Stimulated activated CD8-positive, alpha-beta memory T cell treated with anti-CD3 and anti-CD28 coated beads, Interleukin-7, amount 100 ng/mL, for 4 hours (primary cell): ENCODE measurements around the gene ETS1.

Experiments used
- DNase-seq, 2 donors: peaks; one replicate each; pipeline ENCODE4 v3.0.0-alpha.2; 2020; ENCODE audit warnings: low read depth in 2 of 2

ETS1 gene

DNA sequence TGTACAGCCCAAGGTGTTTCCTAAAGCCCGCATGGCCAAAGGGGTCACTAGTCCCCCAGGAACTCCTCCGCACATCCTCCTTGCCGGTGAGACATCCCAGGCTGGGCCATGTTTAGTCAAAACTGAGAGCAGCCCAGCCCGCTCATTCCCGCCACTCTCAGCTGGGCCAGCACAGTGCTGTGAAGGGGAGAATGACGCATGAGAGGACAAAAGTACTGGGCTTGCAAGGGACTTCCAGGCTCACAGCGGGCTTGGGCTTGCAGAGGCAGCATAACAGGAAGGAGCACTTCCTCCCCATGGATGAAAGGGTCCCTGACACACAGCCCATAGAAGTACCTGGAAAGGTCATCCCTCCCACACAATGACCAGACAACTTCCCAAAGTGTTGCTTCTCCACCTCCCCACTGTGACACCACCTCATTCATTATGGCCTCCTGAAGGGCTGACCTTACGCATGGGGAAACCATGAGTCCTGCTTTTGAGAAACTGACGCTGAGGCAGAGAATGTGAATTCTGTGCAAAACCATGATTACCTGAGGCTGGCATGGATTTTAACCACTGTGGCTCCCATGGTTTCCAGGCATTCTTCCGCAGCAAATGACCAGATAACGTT lies 19.1 kb downstream of the ETS1 start:
- DNase-seq, result no peak

DNA sequence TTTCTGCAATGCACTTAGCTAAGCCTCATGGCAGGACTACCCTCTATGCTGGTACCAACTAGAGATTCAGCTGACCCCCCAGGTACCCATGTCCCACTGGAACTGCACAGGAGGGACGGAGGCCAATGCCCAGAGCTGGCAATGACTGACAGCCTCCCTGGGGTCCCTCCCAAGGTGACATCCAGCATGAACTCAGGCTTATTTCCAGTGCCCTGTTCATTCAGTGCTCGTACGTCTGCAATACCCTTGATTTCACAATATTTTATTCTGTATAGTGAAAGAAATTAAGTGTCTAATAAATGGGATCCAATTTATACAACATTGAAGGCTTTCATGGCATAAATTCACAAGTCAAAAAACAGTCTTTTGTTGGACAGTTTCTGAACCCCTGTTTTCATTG lies 20.2 kb downstream of the ETS1 start:
- DNase-seq, result no peak

DNA sequence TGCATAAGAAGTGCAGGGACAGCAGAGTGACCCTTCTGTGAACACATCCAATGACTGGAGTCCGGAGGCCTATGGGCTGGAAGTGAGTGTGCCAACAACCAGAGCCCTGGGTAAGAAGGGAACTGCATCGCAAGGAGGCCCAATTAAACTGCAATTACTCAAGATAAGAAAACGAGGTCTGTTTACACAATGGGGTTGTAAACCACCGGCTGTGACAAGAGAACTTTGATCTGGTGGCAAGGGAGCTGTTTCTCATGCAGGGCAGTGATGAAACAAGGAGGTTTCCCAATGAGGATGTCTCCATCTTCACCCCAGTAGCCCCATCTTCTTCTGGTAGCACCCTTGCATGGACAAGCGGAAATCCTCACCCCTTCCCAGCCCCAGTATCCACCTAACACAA lies 21.5 kb downstream of the ETS1 start:
- no peak for DNase-seq

DNA sequence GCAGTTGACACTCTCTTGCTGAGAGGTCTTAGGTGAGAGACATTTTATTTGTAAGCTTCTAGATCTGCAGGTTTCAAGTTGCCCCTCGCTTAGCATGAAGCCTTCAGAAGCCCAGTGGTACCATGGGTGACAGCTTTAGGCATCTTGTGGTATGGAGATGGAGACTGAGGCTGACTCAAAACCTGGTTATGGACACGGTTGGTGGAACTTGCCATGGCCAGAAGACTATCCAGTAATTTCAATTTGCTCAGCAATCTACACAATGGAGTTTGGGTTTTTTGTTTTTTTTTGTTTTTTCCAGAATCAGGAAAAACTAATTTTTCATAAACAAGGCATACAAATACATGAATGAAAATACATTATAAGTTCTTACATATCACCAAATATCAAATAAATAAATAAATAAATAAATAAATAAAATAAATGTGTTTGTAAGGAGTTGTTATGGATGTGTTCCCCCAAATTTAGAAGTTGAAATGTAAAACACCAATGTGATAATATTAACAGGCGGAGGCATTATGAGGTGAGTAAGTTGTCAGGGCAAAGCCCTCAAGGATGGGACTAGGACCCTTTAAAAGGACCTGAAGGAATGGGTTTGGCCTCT lies 22.6 kb downstream of the ETS1 start:
- no peak for DNase-seq

DNA sequence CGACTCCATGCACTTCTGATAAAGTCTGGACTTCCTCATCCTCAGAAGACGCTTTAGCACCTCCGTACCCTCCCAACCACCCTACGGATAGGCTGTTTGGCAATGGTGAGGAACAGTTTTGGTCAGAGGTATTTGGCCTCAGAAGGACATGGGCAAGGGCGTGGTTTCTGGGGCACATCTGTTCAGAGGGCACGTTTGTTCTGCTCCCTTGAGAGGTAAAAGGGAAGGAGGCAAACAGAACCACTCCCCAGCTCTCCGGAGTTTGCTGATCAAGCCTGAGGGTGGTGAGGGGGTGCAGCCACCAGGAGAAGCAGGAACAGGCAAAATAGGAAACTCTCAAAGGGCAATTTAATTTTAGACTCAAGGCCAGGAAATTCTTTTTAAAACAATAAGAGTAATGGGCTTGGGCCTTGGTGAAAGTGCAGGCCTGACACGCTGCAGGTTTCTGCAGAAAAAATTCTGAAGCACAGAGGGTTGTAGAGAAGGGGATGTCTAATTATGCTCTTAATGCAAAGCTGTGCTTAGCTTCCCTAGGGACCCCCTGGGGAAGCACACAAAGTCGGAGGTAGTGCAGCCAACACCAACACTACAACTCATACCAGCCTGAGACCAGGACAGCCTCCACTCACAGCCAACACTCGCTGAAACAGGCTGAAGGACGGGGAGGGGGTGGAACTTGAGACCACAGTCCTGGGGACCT lies 23.3 kb downstream of the ETS1 start:
- DNase-seq, result no peak

DNA sequence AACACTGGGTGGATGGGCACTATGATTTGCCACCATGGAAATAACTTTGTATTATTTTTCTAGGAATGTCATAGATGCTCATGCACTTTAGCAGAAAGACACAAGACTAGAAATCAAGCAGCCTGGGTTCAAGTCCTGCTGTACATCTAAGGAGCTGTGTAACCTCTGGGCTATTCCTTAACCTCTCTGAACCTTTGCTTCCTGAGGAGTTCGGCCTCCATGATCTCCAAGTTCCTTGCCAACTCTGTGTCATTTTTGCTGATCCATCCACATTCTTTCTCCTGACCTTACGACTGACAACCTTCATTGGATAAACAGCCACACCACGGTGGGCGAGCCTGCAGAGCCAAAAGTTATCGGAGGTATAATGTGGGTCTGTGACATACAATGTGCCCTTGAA lies 24.1 kb downstream of the ETS1 start:
- no peak for DNase-seq

DNA sequence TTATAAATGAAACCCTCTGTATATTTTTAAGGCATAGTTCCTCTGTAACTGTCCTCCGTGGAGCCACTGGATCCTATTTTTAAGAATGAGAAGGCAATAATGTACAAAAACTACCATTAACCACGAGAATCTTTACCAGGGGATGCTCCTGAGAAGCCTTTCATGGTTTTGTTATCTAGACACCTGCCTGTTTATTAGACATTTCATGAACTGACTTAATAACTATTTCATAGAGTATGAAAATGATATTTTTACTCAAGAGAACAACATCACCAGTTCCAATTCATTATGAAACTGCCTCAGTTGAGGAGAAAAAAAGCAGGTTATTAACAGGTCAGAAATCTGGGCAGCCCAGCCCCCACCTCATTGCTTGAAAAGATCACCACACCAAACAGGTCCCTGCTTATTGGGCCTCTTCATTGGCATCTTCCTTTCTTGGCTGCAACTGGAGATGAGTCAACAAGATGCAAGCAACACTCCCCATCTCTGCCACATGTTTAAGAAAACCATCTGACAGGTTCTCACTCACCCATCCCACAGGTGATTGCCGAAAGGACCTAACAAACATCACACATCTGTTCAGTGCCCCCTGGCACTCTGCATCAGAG lies 27.8 kb downstream of the ETS1 start:
- DNase-seq, result no peak

DNA sequence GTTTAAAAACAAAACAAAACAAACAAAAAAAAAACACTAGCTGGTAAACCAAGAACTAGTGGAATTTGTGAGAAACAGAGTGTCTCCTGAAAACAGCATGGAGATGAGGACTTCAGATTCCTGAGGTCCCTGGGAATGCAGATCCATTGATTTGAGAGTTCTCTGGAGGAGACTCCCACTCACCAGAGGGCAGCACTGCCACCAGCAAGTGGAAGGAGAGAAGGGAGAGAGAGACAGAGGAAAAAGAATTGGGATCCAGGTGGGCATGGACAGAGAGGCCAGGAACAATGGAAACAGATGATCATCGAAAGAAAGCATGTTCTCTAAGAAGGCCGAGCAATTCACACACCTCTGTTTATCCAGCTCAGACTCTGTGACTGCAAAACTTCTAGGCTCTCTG lies 31.8 kb downstream of the ETS1 start:
- DNase-seq, result no peak

DNA sequence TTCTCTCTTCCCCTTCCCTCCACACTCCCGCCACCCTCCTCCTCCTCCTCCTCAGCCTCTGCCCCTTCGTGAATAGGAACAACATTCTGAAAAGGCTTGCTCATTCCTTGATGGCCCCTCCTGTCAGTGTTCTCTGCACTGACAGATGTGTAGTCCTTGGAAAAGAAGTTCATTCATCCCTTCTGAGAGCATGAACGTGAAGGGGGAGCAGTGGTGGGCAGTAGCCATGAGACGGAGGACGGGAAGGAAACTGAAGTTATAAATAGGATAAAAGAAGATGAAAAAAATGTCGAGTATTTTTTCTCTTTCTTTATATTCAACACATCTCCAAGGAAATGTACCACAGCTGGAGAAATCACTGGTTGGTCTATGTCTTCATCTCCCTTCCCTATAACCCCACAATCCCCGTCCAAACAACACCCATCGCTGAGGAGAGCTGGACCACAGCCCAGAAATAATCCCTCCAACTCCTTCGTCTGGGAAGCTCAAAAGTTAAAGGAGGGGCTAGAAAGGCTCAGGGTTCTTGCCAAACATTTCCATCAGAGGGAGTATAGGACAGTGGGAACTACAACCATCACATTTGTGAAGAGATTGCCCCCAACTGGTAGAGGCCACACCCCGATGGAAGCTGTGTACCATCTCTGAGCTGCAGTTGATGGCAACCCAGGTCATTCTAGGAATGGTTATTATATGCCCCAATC lies 33.5 kb downstream of the ETS1 start:
- no peak for DNase-seq

DNA sequence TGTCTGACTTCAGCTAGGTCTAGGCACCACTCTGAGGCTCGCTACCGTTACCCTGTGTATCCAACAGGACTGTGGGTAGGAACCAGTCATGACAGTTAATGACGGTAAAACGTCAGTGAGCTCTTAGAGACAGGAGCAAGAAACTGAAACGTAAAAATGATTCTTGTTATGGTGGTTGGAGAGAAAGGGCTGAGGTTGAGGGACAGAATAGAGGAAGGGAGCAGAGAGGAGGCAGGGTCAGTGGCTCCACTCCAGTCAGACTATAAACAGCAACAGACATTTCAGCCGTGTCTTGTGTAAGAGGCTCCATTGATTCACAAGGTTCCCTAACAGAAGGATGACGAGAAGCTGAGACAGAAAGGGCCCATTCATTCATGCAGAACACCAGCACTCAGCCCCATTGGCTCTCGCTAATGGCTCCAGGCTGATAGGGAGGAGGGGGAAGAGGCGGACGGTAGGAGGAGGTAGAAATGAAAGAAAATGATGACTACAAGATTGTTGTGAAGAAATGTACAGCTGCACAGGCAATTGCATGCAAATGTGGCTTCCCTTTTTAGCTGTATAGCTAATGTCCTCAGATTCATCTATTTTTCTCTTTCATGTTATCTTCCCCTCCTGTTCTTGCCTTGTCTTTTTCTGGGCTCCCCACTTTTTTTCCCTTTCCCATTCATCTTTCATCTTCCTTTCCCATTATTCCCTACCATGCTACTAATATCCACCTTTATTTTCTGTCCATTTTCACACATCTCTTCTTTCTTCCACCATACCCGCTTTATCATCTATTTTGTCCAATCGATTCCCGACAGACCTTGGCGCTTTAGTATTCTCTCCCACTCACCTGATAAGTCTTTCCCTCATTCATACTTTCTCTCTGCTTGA lies 34.3 kb downstream of the ETS1 start:
- DNase-seq, result no peak

DNA sequence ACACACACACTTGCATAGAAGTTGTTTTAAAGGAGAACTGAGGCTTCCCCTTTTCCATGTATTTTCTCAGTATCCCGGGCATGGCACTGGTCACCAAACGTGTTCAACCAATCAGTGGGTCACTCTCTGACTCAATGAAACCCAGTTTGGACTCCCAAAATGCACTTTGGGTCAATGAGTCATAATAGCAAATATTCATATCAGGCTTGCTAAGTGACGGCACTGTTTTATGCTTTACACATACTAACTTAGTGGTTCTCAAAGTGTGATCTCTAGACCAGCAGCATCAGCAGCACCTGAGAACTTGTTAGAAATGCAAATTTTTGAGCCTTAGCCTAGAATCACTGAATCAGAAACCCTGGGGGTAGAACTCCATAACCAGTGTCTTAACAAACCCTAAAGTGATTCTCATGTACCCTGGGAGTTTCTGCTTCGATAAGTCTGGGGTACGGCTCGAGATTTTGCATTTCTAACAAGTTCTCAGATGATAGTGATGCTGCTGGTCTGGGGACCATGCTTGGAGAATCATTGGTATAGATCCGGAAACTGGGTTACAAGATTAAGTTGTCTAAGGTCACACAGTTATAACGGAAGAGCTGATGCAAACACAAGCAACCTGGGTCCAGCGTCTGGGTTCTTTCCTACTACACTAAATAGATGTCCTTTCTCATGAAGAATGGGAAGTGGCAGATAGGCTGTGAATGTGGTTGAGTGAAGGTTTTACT lies 35.6 kb downstream of the ETS1 start:
- no peak for DNase-seq

DNA sequence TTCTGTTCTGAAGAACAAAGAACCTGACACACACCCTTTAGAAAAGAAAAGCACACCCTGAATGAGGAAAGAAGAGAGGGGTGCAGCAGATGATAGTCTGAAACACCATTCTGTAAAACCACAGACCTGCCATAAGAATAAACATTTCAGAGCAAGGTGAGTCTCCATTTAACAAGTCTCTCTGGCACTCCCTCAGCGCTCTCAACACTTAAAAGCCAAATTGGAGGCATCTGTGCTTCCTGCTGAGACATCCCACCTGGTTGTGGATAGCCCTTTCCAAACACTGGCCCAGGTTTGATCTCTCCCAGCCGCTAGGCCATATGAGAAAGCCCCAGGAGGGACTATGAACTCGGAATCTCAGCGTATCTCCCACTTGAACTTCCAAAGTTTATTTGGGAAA lies 36.3 kb downstream of the ETS1 start:
- DNase-seq, result no peak

DNA sequence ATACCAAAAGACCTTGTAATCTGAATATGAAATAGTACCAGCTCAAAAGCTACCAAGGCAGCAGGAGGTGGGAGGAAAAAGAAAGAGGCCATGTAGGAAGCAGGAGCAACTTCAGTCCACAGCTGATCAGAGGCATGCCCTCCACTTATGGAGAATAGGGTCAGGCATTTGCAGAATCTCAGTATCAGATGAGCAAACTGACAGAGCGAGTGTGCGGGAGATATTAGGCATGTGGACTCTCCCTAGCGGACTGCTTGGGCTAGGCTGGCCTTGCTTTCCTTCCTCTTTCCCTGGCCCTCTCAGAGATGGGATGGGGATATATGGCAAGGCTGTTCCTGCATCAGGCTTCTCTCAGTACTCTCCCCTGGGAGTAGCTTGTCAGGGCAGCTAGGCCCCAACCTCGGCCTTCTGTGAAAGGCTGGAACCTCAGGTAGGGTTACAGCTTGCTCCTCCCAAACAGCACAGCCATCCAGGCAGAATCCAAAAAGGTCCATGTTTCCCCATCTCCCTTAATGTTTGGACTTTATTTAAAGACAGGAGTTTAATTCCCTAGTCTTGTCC lies 37.0 kb downstream of the ETS1 start:
- no peak for DNase-seq

DNA sequence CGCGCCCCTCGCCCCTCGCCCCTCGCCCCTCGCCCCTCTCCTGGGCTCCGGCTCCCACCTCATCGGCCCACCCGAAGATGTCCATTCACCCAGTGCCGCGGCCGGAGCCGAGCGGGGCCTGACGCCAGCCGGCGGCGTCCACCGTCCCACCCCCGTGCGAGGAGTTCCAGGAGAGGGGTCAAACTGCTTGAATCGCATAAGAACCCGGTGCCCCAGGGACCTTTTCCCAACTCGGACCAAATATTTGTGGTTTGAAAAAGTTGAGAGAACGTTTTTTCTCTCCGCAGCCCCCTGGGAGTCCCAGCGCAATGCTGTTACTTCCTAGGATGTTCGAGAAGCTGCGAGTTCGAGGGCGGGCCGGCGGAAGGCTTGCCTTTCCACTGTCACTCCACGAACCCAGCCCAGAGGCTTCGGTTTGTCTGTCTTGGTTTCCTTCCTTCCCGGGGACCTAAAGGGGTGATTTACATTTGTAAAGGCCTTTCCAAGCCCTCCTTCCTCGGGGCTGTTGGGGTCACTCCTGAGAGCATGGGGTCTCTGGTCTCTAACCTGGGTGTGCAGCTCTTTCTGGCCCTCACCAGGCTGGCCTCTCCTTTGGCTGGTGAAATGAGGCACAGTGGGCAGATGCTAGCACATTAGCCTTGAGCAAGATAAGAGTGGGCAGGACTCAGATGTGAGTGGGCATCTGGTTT lies 38.0 kb downstream of the ETS1 start:
- no peak for DNase-seq

DNA sequence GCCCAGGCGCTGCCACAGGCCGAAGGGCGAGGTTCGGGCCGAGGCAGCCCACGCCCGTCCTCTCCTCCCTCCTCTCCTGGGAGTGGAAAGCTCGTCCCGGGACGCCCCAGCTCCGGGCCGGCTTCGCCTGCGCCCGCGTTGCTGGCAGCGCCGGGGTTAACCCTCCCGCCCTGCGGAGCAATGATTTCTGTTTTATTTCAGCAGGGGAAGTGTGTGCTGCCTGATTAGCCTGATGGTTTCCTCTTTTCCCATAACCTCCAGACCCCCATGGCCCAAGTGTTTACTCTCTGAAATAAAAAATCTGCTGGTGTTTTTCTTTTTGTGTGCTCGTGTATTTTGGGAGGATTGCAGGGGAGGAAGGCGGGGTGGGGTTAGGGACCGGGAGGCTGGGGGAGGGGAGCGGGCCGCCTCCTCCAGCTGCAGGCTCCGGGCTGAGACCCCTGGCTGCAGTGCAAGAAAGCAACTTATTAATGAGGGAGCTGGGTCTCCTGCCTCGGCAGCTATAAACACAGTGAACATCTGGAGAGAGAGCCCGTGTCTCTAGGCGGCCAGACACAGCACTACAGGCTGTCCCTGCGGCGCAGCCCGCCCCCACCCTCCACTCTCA lies 38.6 kb downstream of the ETS1 start:
- DNase-seq, result no peak

DNA sequence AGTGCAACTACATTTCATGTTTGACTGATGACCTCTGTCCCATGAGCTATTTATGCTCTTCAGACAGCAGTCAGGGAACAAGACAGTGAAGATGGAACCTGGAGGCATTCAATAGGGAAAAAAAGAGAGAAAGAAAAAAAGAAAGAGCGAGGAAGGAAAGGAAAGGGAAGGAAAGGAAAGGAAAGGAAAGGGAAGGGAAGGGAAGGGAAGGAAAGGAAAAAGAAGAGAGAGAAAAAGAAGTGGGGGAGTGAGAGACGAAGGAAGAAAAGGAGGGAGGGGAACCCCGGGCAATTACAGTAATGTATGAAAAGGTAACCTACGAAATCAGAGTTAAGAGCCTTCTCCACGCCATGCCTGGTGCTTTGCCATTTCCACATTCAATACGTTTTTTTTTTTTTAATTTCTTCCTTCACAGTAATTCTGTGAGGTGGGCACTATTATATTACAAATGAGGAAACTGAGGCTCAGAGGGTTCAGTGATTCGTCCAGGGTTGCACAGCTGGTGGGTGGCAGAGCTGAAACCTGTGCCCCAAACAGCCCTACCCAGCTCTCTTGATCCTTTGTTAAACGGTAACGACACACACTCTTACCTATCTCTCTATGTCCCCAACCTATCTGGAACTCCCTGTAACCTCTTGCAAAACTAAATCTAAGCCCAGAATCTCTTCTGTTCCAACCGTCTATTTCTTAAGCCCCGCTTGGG lies 39.3 kb downstream of the ETS1 start:
- DNase-seq, result no peak

DNA sequence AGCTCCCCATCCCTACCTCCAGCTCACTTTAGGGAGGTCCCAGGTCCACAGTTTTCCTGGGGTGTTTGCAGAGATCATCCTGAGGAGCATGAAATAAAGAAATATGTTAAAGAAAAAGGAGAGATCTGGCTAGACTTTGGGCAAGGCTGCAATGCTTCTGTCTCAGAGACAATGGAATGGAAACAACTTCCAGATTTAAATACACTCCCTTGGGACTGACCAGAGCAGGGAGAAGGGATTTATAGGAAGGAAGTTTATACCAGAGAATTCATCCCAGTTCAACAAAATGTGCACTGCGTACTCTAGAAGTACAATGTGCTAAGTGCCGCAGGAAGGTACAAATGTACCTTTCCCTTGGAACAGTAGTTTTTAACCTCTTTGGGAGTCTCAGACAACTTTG lies 40.4 kb downstream of the ETS1 start:
- DNase-seq, result no peak

DNA sequence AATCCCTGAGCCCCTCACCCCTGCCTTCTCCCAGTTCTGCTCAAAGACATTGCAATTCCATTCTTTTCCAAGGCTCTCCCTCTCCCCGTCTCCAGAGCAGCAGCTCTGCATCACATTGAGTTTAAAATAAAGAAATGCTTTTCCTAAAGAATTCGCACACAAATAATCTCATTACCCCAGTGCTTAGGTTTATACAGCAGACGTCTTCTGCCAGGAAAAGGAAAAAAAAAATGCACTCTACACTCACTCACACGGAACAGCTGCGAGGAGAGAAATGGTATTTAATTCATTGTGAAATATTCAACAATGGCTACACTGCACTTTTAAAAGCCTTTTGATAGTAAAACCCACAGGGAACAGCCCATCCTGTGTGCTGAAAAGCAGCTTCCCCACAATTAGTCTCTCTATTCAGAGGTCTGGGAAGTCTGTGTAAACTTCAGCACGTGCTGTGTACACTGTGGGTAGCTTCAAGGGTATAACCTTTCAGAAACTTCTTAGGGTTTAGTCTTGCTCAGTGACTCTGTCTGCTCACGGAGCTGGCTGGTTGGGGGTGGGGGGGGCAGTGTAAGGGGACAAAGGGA lies 42.8 kb downstream of the ETS1 start:
- DNase-seq, result no peak
